Upper lobe of right lung (tissue), 1 donor: Measurements from ENCODE around the gene FRMD4A. TPM values are rescaled to one million over a fixed set of nuclear protein-coding genes. Genes with fewer than 3 reads are reported as not detected.
A peak's percentile ranks its signal among the peaks of the same experiment; 100 is the strongest.

ENCODE experiments used
- ATAC-seq: fragments of 200-7000 bp; cut with Tn5 transposase; one replicate; pipeline ENCODE4 v1.9.1; 2020; ENCODE audit warnings: mild to moderate bottlenecking, moderate library complexity
- DNase-seq: peaks from one replicate; pipeline ENCODE4 v3.0.0-alpha.2; 2020
- H3K27ac ChIP-seq: fragments of 200-600 bp; one replicate; pipeline ENCODE4 v1.8.0; 2022
- H3K27me3 ChIP-seq: fragments of 200-600 bp; one replicate; pipeline ENCODE4 v1.8.0; 2022; ENCODE audit warnings: mild to moderate bottlenecking
- H3K36me3 ChIP-seq: fragments of 200-600 bp; one replicate; pipeline ENCODE4 v1.8.0; 2022
- H3K4me1 ChIP-seq: fragments of 200-600 bp; one replicate; pipeline ENCODE4 v1.8.0; 2022
- H3K4me3 ChIP-seq: fragments of 200-600 bp; one replicate; pipeline ENCODE4 v1.8.0; 2022; ENCODE audit warnings: mild to moderate bottlenecking
- H3K9me3 ChIP-seq: fragments of 200-600 bp; one replicate; pipeline ENCODE4 v1.8.0; 2022
- CTCF ChIP-seq: fragments of 200-600 bp; IDR thresholded peaks from one replicate; pipeline ENCODE4 v1.8.0; 2022; ENCODE audit warnings: antibody characterized with exemption
- intact Hi-C: fragments of 100-400 bp; cut with DNase I; formaldehyde crosslinking; loops from one replicate; pipeline ENCODE4 v1.11.0; 2022
- total RNA-seq: library from RNA; stranded (reverse); fragmentation: NEBNext Ultra II Directional; extraction: Animal tissue kit (Norgen Biotek cat#: 25700); gene quantifications from one replicate; pipeline ENCODE4 v1.2.1, GENCODE V29; 2021
- donor health status: DM: no; HTN: yes; CAD: no; lungs with severe emphysema.

Gene FRMD4A
- total RNA-seq, 1 donor from 2014 or later = 38.3 TPM

GRCh38 chr10:14084875-14085274 is 245.8 kb downstream of the FRMD4A start:
- H3K27me3 ChIP-seq = no peaks in the 10 kb centered on the region
- TF ChIP-seq CTCF = no peak
- no peaks in the 10 kb centered on the region for H3K9me3 ChIP-seq
- no peak overlapping the region for H3K4me3 ChIP-seq
- DNase-seq (no peak), ATAC-seq (no peak)
- no peaks in the 10 kb centered on the region for H3K4me1 ChIP-seq
- no peaks in the 10 kb centered on the region for H3K36me3 ChIP-seq
- intact Hi-C loops = no loop called here
- no peak overlapping the region for H3K27ac ChIP-seq

- H3K36me3 ChIP-seq = no peaks in the 10 kb centered on the region
Observed at GRCh38 chr10:14080795-14081194, 249.9 kb downstream of the FRMD4A start.

GRCh38 chr10:14077430-14077829 is 253.3 kb downstream of the FRMD4A start:
- no peak for TF ChIP-seq CTCF
- intact Hi-C loops = no loop called here
- Histone ChIP-seq H3K4me3 (no peak overlapping the region), H3K27me3 (no peaks in the 10 kb centered on the region), H3K4me1 (peaks cover 15% of the 10 kb centered on the region), H3K27ac (no peak overlapping the region), H3K36me3 (no peaks in the 10 kb centered on the region), H3K9me3 (no peaks in the 10 kb centered on the region)
- no peak for DNase-seq
- ATAC-seq = no peak

More at GRCh38 chr10:14080795-14081194, 249.9 kb downstream of the FRMD4A start:
- no peak for ATAC-seq
- Histone ChIP-seq H3K27me3 (no peaks in the 10 kb centered on the region), H3K9me3 (no peaks in the 10 kb centered on the region), H3K27ac (no peak overlapping the region), H3K4me1 (no peaks in the 10 kb centered on the region), H3K4me3 (no peak overlapping the region)
- DNase-seq = no peak
- intact Hi-C loops = no loop called here
- no peak for TF ChIP-seq CTCF

GRCh38 chr10:14074062-14074884 is 256.5 kb downstream of the FRMD4A start:
- intact Hi-C loops = no loop called here
- no peaks in the 10 kb centered on the region for H3K27me3 ChIP-seq
- no peak for TF ChIP-seq CTCF
- H3K36me3 ChIP-seq = no peaks in the 10 kb centered on the region
- H3K9me3 ChIP-seq = no peaks in the 10 kb centered on the region
- DNase-seq = peak; percentile 82
- H3K4me1 ChIP-seq = peaks cover 15% of the 10 kb centered on the region
- peak; percentile 91 for ATAC-seq
- peak overlapping the region; percentile 25 for H3K27ac ChIP-seq
- peak overlapping the region; percentile 11 for H3K4me3 ChIP-seq

- Histone ChIP-seq H3K27ac (no peak overlapping the region), H3K27me3 (no peaks in the 10 kb centered on the region), H3K4me3 (no peak overlapping the region), H3K9me3 (no peaks in the 10 kb centered on the region), H3K36me3 (no peaks in the 10 kb centered on the region), H3K4me1 (peaks cover 15% of the 10 kb centered on the region)
- TF ChIP-seq CTCF = no peak
- DNase-seq (no peak), ATAC-seq (no peak)
- intact Hi-C loops = no loop called here
Observed at GRCh38 chr10:14072541-14072940, 258.2 kb downstream of the FRMD4A start.
